NCI-H1105 (cell line): ENCODE results near the gene GFRAL.
A peak's percentile ranks its signal among the peaks of the same experiment; 100 is the strongest.

ENCODE experiments used
- DNase-seq: peaks from one replicate; lab custom pipeline; 2025; lab: John Stamatoyannopoulos, UW

The GFRAL gene

GRCh38 chr6:55433446-55434130, 106.3 kb downstream of the GFRAL start:
- DNase-seq, result no peak

- no peak for DNase-seq
These were observed 109.9 kb downstream of the GFRAL start for GRCh38 chr6:55437141-55437540.

DNA sequence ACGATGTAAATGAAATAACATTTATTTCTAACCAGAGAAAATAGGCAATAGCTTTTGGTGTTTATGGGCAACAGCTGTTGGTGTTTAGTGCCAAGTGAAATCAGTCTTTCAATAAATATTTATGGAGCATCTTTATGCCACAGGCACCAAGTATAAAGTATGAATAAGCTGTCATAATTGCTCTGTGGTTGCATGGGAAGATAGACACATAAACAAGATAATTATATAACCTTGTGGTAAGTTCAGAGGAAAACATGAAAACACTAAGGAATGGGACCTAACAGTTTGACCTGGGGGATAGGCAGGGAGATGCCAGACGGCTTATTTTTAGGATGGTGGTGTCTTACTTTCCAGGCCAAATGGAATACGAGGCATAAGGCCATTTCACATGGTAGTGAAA, 110.9 kb downstream of the GFRAL start:
- DNase-seq, result no peak

DNA sequence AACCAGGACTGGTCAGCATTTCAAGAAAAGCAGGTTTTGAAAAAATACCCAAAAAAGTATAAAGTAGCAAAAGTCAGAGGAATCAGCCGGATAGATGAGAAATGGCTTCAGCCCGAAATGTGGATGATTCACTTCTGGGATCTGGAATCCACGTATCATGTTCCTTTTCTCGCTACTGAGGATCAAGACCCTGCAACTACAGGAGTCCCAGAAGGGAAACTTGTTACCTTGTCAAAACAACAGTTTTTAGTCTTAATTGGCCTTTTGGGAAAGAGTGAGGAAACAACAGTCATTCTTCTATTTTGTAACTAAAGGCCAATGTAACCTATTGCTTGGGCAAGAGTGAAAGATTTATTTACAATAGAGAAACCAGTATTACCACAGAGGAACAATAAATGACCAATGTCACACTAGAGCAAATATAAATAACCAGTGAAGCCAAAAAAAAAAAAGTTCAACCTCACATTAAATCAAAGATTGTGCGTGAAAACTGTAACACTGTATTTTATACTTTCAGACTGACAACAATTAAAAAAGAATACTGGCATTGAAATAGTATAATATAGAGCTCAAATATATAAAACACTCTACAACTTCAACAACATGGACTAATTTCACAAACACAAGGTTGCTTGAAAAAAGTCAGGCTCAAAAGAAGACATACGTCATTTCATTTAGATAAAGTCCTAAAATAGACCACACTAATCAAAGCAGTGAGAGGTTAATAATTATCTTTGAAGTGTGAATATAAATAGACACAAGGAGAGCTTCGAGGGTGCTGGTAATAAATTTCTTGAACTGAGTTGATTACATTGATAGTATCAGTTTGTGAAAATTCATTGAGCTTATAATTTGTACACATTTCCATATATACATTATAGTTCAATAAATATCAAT, 116.2 kb downstream of the GFRAL start:
- no peak for DNase-seq

DNA sequence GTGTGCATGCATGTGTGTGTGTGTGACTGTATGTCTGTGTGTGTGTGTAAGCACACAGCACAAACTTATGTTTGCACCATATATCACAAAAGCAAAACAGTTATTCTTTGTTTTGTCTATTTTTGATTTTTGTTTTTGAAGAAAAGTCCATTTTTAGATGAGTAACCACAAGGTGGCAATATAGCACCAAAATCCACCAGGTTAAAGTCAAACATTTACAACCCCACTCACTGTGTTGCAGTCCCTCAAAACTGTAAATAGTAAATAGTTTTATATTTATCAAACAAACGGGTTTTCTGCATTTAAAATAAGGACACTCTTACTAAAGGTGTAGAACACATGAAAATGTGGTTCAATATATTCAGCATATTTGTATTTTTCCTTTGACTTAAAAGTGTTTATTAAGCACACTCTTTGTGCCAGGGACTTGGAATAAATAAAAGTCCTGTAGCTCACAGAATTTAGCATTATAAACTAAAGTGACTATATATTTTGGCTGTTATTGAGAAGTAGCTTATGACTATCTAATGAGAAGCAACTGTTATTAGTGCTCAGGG, 118.5 kb downstream of the GFRAL start:
- DNase-seq, result peak; percentile 17

- no peak for DNase-seq
These were observed 120.6 kb downstream of the GFRAL start for GRCh38 chr6:55447891-55448290.

- no peak for DNase-seq
These were observed 121.2 kb downstream of the GFRAL start for GRCh38 chr6:55448451-55448850.

GRCh38 chr6:55449225-55449624, 122.0 kb downstream of the GFRAL start:
- DNase-seq, result no peak

GRCh38 chr6:55450005-55450404, 122.7 kb downstream of the GFRAL start:
- DNase-seq, result no peak
